NCI-H526 (cell line): Measurements from ENCODE around the gene DGKI.

Source experiments
- DNase-seq, 2 experiments: peaks; one replicate each; lab custom pipeline; 2025; lab: John Stamatoyannopoulos, UW

The DGKI gene

GRCh38 chr7:137411446-137411845, 435.3 kb downstream of the DGKI start:
- DNase-seq: no peak

- DNase-seq: no peak
These were observed 438.6 kb downstream of the DGKI start for GRCh38 chr7:137408126-137408525.

- no peak for DNase-seq
These were observed 439.7 kb downstream of the DGKI start for GRCh38 chr7:137407078-137407477.

GRCh38 chr7:137404660-137405317, 442.0 kb downstream of the DGKI start:
- DNase-seq: no peak

GRCh38 chr7:137403353-137403695, 443.4 kb downstream of the DGKI start:
- no peak for DNase-seq

GRCh38 chr7:137402536-137403352, 444.0 kb downstream of the DGKI start:
- no peak for DNase-seq

- no peak for DNase-seq
These were observed 446.6 kb downstream of the DGKI start for GRCh38 chr7:137399827-137400823.

- DNase-seq: no peak
These were observed 450.7 kb downstream of the DGKI start for GRCh38 chr7:137396051-137396450.

GRCh38 chr7:137395420-137395819, 451.4 kb downstream of the DGKI start:
- no peak for DNase-seq

GRCh38 chr7:137393570-137393969, 453.2 kb downstream of the DGKI start:
- DNase-seq: no peak

- DNase-seq: no peak
These were observed 456.7 kb downstream of the DGKI start for GRCh38 chr7:137390076-137390475.

- no peak for DNase-seq
These were observed 457.9 kb downstream of the DGKI start for GRCh38 chr7:137388916-137389315.

- DNase-seq: no peak
These were observed 459.8 kb downstream of the DGKI start for GRCh38 chr7:137386966-137387365.

GRCh38 chr7:137381045-137381444, 465.7 kb downstream of the DGKI start:
- DNase-seq: no peak

GRCh38 chr7:137373507-137373906, 473.3 kb downstream of the DGKI start:
- no peak for DNase-seq

- DNase-seq: no peak
These were observed 475.2 kb downstream of the DGKI start for GRCh38 chr7:137371616-137372015.

GRCh38 chr7:137366995-137367394, 479.8 kb downstream of the DGKI start:
- DNase-seq: no peak

- DNase-seq: peak in 1 of 2 experiments; percentile 1
These were observed 483.1 kb downstream of the DGKI start for GRCh38 chr7:137363683-137364082.

- DNase-seq: peak in 1 of 2 experiments; percentile 7
These were observed 486.6 kb downstream of the DGKI start for GRCh38 chr7:137360087-137360679.

- no peak for DNase-seq
These were observed 491.8 kb downstream of the DGKI start for GRCh38 chr7:137354961-137355360.

- DNase-seq: no peak
These were observed 492.4 kb downstream of the DGKI start for GRCh38 chr7:137354396-137354795.

- no peak for DNase-seq
These were observed 494.8 kb downstream of the DGKI start for GRCh38 chr7:137351941-137352340.
